Dendritic cell treated with granulocyte-macrophage colony-stimulating factor and Interleukin-4, amounts not matched to agents 40 ng/mL and 50 ng/mL, for 4 days (primary cell): Measurements from ENCODE around the gene MAN2A1.
"Not testable (repeated sequence)": the region's sequence is repeated elsewhere in the genome, so short reads cannot be mapped to it uniquely, and the experiment has no call there.

Experiments
- H3K27ac Mint-ChIP-seq: one replicate; pipeline ENCODE4 v1.8.0; 2022; ENCODE audit warnings: mild to moderate bottlenecking, mixed read lengths
- H3K27me3 Mint-ChIP-seq: one replicate; pipeline ENCODE4 v1.8.0; 2022; ENCODE audit warnings: mild to moderate bottlenecking, mixed read lengths
- H3K36me3 Mint-ChIP-seq: one replicate; pipeline ENCODE4 v1.8.0; 2022; ENCODE audit warnings: low read depth, mixed read lengths
- H3K4me1 Mint-ChIP-seq: one replicate; pipeline ENCODE4 v1.8.0; 2022; ENCODE audit warnings: low read depth, mixed read lengths
- H3K4me3 Mint-ChIP-seq: one replicate; pipeline ENCODE4 v1.8.0; 2022; ENCODE audit warnings: mild to moderate bottlenecking, moderate library complexity, mixed read lengths
- H3K9me3 Mint-ChIP-seq: one replicate; pipeline ENCODE4 v1.8.0; 2022; ENCODE audit warnings: mixed read lengths
- intact Hi-C: fragments of 100-400 bp; cut with micrococcal nuclease; formaldehyde crosslinking; loops from one replicate; pipeline ENCODE4 v1.15.0; 2022

MAN2A1 gene

GRCh38 chr5:109873687-109874086 is 184.0 kb downstream of the MAN2A1 start:
- Mint-ChIP-seq H3K36me3 (peaks cover 9% of the 10 kb centered on the region), H3K4me3 (no peak overlapping the region), H3K27ac (no peak overlapping the region), H3K4me1 (no peaks in the 10 kb centered on the region), H3K27me3 (peaks cover 2% of the 10 kb centered on the region), H3K9me3 (no peaks in the 10 kb centered on the region)
- intact Hi-C loops = loop anchor here (10.0 kb wide), 1 partner anchor 161 kb away; no protein-coding TSS in a partner anchor

- intact Hi-C loops = loop anchor here (10.0 kb wide), 1 partner anchor 161 kb away; no protein-coding TSS in a partner anchor
- Mint-ChIP-seq H3K4me1 (no peaks in the 10 kb centered on the region), H3K27ac (no peak overlapping the region)
These were observed 184.4 kb downstream of the MAN2A1 start for GRCh38 chr5:109874108-109874507.

GRCh38 chr5:109876030-109876725 is 186.5 kb downstream of the MAN2A1 start:
- Mint-ChIP-seq H3K4me3 (no peak overlapping the region), H3K9me3 (no peaks in the 10 kb centered on the region), H3K4me1 (no peaks in the 10 kb centered on the region), H3K27me3 (peaks cover 2% of the 10 kb centered on the region), H3K36me3 (no peaks in the 10 kb centered on the region), H3K27ac (no peak overlapping the region)
- intact Hi-C loops = loop anchor here (10.0 kb wide), 1 partner anchor 159 kb away; no protein-coding TSS in a partner anchor

More at GRCh38 chr5:109874108-109874507, 184.4 kb downstream of the MAN2A1 start:
- Mint-ChIP-seq H3K9me3 (no peaks in the 10 kb centered on the region), H3K4me3 (no peak overlapping the region), H3K27me3 (peaks cover 2% of the 10 kb centered on the region), H3K36me3 (peaks cover 5% of the 10 kb centered on the region)

- H3K4me3 Mint-ChIP-seq = no peak overlapping the region
- H3K4me1 Mint-ChIP-seq = no peaks in the 10 kb centered on the region
- no peaks in the 10 kb centered on the region for H3K36me3 Mint-ChIP-seq
- intact Hi-C loops = loop anchor here (10.0 kb wide), 1 partner anchor 158 kb away; no protein-coding TSS in a partner anchor
- peaks cover 2% of the 10 kb centered on the region for H3K27me3 Mint-ChIP-seq
- no peak overlapping the region for H3K27ac Mint-ChIP-seq
- H3K9me3 Mint-ChIP-seq = no peaks in the 10 kb centered on the region
These were observed 187.4 kb downstream of the MAN2A1 start for GRCh38 chr5:109876941-109877669.

- H3K4me3 Mint-ChIP-seq = no peak overlapping the region
- H3K4me1 Mint-ChIP-seq = no peaks in the 10 kb centered on the region
- intact Hi-C loops = loop anchor here (10.0 kb wide), 1 partner anchor 157 kb away; no protein-coding TSS in a partner anchor
These were observed 187.9 kb downstream of the MAN2A1 start for GRCh38 chr5:109877670-109878045.

DNA sequence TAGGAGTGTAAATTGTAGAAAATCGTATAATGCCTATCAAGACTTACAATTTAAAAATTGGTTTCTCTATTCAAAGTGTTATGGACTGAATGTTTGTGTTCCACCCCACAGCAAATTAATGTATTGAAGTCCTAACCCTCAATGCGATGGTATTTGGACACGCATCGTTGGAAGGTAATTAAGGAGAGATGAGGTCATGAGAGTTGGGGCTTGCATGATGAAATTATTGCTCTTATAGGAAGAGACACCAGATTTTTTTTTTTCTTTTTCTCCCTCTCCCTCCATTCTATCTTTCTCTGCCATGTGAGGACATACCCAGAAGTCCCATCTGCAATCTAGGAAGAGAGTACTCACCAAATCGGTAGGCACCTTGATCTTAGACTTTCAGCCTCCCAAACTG is 189.2 kb downstream of the MAN2A1 start:
- no peaks in the 10 kb centered on the region for H3K9me3 Mint-ChIP-seq
- no peak overlapping the region for H3K4me3 Mint-ChIP-seq
- H3K36me3 Mint-ChIP-seq = no peaks in the 10 kb centered on the region
- no peak overlapping the region for H3K27ac Mint-ChIP-seq
- H3K27me3 Mint-ChIP-seq = peaks cover 2% of the 10 kb centered on the region
- intact Hi-C loops = loop anchor here (10.0 kb wide), 1 partner anchor 156 kb away; no protein-coding TSS in a partner anchor
- H3K4me1 Mint-ChIP-seq = no peaks in the 10 kb centered on the region

More at GRCh38 chr5:109877670-109878045, 187.9 kb downstream of the MAN2A1 start:
- no peaks in the 10 kb centered on the region for H3K36me3 Mint-ChIP-seq
- no peaks in the 10 kb centered on the region for H3K9me3 Mint-ChIP-seq
- peaks cover 2% of the 10 kb centered on the region for H3K27me3 Mint-ChIP-seq
- H3K27ac Mint-ChIP-seq = no peak overlapping the region

DNA sequence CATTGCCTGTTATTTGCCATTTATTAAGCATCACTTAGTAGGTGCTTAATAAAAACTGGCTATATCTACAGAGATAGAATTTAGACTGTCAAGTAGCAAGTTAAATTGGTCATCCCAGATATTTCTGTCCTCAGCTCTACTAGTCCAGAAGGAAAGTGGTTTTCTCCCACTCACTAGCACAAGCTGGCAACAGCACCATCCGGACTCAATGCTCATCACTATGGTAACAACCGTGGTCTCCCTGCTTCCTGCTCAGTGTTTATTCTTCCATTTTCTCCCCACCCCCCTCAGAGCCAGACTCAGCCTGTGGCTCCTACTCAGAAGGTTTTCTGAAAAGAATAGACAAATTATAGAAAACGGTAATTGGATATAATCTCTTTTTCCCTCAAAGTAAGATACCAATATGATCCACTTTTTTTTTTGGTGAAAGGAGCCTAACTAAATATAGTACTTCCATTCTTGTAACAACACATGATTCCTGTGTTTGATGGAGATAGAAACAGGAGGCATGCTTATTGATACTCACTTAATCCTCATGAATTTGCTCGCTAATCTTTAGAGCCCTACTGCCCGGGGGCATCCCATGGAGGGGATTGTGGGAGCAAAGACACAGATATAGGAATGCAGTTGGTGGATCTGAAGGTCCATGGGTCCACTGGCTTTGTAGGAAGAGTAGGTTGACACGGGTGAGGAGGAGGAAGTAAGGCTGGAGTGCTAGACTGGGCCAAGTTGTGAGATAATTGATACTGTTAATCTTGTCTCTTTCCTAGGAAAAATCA is 191.4 kb downstream of the MAN2A1 start:
- no peak overlapping the region for H3K27ac Mint-ChIP-seq
- peaks cover 14% of the 10 kb centered on the region for H3K9me3 Mint-ChIP-seq
- no peaks in the 10 kb centered on the region for H3K36me3 Mint-ChIP-seq
- no peaks in the 10 kb centered on the region for H3K27me3 Mint-ChIP-seq
- H3K4me3 Mint-ChIP-seq = no peak overlapping the region
- intact Hi-C loops = no loop called here
- H3K4me1 Mint-ChIP-seq = no peaks in the 10 kb centered on the region

DNA sequence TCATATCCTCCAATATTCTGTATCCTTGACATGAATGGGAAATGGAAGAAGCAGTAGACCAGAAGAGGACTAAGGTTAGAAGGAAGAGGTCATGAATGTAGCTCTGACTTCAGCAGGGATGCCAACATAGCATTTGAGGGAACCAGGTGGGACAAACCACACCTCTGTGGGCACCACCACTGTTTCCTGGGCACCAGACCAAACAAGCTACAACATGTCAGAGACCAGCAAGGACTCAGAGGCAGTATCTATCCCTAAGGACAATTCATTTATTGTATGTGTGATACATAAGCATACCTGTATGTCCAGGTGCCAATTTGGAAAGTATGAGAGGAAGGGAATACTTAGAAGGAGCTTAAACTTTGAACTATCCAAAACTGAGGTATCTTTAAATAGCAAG is 192.8 kb downstream of the MAN2A1 start:
- Mint-ChIP-seq H3K36me3 (no peaks in the 10 kb centered on the region), H3K4me1 (no peaks in the 10 kb centered on the region), H3K27ac (no peak overlapping the region), H3K9me3 (peaks cover 14% of the 10 kb centered on the region), H3K27me3 (no peaks in the 10 kb centered on the region), H3K4me3 (no peak overlapping the region)
- intact Hi-C loops = no loop called here

DNA sequence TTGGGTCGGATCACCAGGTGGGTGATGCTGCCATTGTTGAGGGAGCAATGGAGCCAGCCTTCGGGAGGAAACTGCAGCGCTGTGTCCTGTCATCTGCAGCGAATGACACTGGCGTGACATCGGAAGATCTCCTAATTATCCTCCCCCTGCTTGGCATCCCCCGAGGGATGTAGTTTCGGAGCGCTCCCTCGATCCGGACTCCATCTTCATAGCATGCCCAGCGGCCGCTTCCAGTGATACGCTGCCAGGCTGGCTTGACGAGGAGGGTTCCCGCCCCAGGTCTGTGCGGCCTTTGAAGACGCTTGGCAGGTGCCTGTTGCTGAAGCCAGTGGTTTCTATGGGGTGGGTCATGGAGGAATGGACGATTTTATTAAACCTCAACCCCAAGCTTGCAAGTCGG is 194.9 kb downstream of the MAN2A1 start:
- Mint-ChIP-seq H3K27ac (no peak overlapping the region), H3K27me3 (no peaks in the 10 kb centered on the region), H3K4me1 (no peaks in the 10 kb centered on the region), H3K36me3 (no peaks in the 10 kb centered on the region), H3K4me3 (no peak overlapping the region), H3K9me3 (peaks cover 14% of the 10 kb centered on the region)
- intact Hi-C loops = no loop called here

GRCh38 chr5:109885205-109885604 is 195.5 kb downstream of the MAN2A1 start:
- peaks cover 14% of the 10 kb centered on the region for H3K9me3 Mint-ChIP-seq

DNA sequence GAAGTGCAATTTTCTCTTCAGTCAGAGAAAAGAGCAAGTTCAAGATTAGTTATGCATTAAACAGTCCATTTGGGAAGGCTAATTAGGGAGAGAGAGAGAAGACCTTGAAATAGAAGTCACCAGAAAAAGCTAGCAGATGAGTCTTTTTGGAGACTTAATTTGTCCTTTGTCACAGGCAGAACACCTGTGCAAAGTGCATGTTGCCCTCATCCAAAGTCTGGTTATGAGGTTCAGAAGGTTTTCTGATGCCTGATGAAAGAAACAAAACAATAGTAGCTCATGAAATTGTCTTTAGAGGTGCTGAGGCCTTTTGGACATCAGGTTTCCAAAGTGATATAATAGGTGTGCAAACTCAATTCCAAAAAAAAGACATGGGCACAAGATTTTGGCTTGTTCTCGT is 199.3 kb downstream of the MAN2A1 start:
- Mint-ChIP-seq H3K36me3 (no peaks in the 10 kb centered on the region), H3K27ac (no peak overlapping the region), H3K4me3 (no peak overlapping the region), H3K9me3 (peaks cover 14% of the 10 kb centered on the region), H3K27me3 (no peaks in the 10 kb centered on the region), H3K4me1 (no peaks in the 10 kb centered on the region)
- intact Hi-C loops = no loop called here

More at GRCh38 chr5:109885205-109885604, 195.5 kb downstream of the MAN2A1 start:
- Mint-ChIP-seq H3K4me3 (no peak overlapping the region), H3K27me3 (no peaks in the 10 kb centered on the region), H3K27ac (no peak overlapping the region), H3K4me1 (no peaks in the 10 kb centered on the region), H3K36me3 (no peaks in the 10 kb centered on the region)
- intact Hi-C loops = no loop called here

DNA sequence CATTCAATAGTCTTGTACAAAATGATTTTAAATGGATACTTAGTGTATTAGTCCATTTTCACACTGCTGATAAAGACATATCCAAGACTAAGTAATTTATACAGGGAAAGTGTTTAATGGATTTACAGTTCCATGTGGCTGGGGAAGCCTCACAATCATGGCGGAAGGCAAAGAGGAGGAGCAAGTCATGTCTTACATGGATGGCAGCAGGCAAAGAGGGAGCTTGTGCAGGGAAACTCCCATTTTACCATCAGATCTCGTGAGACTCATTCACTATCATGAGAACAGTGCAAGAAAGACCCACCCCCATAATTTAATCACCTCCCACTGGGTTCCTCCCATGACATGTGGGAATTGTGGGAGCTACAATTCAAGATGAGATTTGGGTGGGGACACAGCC is 203.5 kb downstream of the MAN2A1 start:
- H3K9me3 Mint-ChIP-seq, H3K27ac Mint-ChIP-seq, H3K4me1 Mint-ChIP-seq, H3K27me3 Mint-ChIP-seq, H3K36me3 Mint-ChIP-seq, intact Hi-C loops, H3K4me3 Mint-ChIP-seq: not testable (repeated sequence)

DNA sequence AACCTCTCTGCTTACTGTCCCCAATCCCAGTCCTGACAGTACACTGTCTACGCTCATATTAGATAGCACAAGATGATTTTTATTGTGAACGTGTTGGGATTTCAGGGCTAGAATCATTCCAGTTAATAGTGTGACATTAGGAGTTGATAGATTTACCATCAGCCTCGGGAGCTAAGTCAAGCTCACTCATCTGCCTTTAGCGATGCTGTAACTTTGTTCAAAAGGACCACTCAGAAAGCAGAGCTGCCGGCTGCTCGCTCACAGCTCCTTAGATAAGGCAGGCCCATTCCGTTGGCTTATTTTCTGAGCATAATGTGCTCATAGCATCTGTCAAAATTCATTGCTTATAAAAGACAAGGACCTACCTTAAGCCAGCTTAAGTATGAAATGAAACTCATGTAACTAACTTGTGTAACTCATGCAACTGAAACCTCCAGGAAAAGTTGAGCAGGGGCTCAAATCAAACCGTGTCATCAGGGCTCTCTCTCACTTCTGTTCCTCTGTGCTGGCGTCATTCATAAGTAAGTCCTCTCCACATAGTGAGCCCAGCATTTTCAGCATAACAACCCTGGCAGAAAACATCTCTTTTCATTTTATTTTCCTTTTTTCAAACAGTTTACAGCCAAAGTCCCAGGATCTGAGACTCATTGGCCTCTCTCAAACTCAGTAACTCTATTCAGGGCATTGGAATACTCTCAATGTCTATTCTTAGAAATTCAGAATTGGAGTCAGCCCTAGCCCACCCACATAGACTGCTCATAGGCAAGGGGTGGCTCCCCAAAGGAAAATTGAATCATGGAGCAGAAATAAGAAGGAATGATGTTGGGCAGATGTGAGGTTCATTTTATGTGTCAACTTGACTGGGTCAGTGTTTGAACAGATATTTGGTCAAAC is 208.8 kb downstream of the MAN2A1 start:
- intact Hi-C loops = no loop called here
- Mint-ChIP-seq H3K4me3 (no peak overlapping the region), H3K9me3 (no peaks in the 10 kb centered on the region), H3K36me3 (no peaks in the 10 kb centered on the region), H3K4me1 (no peaks in the 10 kb centered on the region), H3K27me3 (no peaks in the 10 kb centered on the region), H3K27ac (no peak overlapping the region)
